ENCODE results near the gene LRRC56. TPM values are rescaled to one million over a fixed set of nuclear protein-coding genes. Genes with fewer than 3 reads are reported as not detected.

The LRRC56 gene
- total and polyA plus RNA-seq, 2 of the 13 experiments (the other 11 are each of a cell fraction or from before 2014, with no cell fraction given), result 0.11 to 0.29 TPM

DNA sequence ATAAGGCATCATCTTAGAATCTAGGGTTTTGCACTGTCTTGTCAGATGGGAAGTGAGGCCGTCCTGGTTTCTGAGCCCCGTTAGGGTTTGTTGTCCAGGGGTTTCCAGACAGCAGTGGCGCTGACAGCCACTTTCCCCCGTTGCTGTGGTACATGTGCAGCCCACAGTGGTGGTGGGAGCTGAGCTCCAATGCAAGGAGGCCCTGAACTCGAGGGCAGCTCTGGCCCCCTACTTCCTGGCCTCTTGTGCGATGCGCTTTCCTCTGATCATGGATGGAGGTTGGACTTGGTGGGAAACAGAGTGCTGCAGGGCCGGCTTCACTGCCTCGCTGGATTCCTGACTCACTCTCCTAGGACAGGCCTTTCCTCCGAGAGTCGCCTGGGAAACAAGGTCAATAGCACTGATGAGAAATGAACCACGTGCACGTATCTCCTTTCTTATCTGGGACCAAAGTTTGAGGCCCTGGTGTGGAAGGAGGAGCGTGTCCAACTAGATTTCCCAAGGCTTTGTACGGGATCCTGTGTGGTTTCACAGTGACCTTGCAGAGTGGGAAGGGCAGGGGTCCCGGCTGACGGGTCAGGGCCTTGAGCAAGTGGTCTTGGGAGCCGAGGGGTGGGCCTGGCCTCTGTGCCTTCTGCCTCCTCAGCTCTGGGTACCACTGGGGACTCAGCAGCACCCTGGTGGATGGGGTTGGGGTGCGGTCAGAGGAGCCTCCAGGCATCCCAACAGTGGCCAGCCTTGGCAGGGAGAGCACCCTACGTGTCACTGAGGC, 42.7 kb downstream of the LRRC56 start (continued):
- TF ChIP-seq, protein P1, sequence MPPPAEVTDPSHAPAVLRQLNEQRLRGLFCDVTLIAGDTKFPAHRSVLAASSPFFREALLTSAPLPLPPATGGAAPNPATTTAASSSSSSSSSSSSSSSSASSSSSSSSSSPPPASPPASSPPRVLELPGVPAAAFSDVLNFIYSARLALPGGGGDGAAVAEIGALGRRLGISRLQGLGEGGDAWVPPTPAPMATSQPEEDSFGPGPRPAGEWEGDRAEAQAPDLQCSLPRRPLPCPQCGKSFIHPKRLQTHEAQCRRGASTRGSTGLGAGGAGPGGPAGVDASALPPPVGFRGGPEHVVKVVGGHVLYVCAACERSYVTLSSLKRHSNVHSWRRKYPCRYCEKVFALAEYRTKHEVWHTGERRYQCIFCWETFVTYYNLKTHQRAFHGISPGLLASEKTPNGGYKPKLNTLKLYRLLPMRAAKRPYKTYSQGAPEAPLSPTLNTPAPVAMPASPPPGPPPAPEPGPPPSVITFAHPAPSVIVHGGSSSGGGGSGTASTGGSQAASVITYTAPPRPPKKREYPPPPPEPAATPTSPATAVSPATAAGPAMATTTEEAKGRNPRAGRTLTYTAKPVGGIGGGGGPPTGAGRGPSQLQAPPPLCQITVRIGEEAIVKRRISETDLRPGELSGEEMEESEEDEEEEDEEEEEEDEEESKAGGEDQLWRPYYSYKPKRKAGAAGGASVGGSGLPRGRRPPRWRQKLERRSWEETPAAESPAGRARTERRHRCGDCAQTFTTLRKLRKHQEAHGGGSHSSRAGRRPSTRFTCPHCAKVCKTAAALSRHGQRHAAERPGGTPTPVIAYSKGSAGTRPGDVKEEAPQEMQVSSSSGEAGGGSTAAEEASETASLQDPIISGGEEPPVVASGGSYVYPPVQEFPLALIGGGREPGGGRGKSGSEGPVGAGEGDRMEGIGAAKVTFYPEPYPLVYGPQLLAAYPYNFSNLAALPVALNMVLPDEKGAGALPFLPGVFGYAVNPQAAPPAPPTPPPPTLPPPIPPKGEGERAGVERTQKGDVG (CRISPR knock-in tag; IDR thresholded peaks at IDR 0.05; ENCODE audit: borderline replicate concordance), result peak; percentile 61; the same call in 1 of the 2 replicates
- TF ChIP-seq ZNF510 (CRISPR knock-in tag; IDR thresholded peaks at IDR 0.05; ENCODE audit: low read depth) (no peak), ZNF569 (CRISPR knock-in tag; IDR thresholded peaks at IDR 0.05; ENCODE audit: borderline replicate concordance) (no peak), BHLHE40 (IDR thresholded peaks at IDR 0.05; ENCODE audit: low read length) (peak; percentile 54; the same call in 1 of the 2 replicates), RFX5 (IDR thresholded peaks at IDR 0.05; ENCODE audit: low read depth, low read length) (no peak), ZBTB39 (CRISPR knock-in tag; IDR thresholded peaks at IDR 0.05) (0 out of 2 replicates have a peak, but pooled peaks have one; percentile 25), HMGXB4 (CRISPR knock-in tag; IDR thresholded peaks at IDR 0.05; ENCODE audit: borderline replicate concordance in 1 of 2, low read depth in 1 of 2) (no peak), CREM (IDR thresholded peaks at IDR 0.05) (peak; percentile 15; the same call in 1 of the 2 replicates), CREM (CRISPR knock-in tag; IDR thresholded peaks at IDR 0.05) (no peak), RFXAP (CRISPR knock-in tag; IDR thresholded peaks at IDR 0.05; ENCODE audit: borderline replicate concordance) (no peak)
- TF ChIP-seq, protein P2, sequence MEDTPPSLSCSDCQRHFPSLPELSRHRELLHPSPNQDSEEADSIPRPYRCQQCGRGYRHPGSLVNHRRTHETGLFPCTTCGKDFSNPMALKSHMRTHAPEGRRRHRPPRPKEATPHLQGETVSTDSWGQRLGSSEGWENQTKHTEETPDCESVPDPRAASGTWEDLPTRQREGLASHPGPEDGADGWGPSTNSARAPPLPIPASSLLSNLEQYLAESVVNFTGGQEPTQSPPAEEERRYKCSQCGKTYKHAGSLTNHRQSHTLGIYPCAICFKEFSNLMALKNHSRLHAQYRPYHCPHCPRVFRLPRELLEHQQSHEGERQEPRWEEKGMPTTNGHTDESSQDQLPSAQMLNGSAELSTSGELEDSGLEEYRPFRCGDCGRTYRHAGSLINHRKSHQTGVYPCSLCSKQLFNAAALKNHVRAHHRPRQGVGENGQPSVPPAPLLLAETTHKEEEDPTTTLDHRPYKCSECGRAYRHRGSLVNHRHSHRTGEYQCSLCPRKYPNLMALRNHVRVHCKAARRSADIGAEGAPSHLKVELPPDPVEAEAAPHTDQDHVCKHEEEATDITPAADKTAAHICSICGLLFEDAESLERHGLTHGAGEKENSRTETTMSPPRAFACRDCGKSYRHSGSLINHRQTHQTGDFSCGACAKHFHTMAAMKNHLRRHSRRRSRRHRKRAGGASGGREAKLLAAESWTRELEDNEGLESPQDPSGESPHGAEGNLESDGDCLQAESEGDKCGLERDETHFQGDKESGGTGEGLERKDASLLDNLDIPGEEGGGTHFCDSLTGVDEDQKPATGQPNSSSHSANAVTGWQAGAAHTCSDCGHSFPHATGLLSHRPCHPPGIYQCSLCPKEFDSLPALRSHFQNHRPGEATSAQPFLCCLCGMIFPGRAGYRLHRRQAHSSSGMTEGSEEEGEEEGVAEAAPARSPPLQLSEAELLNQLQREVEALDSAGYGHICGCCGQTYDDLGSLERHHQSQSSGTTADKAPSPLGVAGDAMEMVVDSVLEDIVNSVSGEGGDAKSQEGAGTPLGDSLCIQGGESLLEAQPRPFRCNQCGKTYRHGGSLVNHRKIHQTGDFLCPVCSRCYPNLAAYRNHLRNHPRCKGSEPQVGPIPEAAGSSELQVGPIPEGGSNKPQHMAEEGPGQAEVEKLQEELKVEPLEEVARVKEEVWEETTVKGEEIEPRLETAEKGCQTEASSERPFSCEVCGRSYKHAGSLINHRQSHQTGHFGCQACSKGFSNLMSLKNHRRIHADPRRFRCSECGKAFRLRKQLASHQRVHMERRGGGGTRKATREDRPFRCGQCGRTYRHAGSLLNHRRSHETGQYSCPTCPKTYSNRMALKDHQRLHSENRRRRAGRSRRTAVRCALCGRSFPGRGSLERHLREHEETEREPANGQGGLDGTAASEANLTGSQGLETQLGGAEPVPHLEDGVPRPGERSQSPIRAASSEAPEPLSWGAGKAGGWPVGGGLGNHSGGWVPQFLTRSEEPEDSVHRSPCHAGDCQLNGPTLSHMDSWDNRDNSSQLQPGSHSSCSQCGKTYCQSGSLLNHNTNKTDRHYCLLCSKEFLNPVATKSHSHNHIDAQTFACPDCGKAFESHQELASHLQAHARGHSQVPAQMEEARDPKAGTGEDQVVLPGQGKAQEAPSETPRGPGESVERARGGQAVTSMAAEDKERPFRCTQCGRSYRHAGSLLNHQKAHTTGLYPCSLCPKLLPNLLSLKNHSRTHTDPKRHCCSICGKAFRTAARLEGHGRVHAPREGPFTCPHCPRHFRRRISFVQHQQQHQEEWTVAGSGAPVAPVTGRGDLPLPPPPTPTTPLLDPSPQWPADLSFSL (CRISPR knock-in tag; IDR thresholded peaks at IDR 0.05), result no peak
- TF ChIP-seq, protein P3, sequence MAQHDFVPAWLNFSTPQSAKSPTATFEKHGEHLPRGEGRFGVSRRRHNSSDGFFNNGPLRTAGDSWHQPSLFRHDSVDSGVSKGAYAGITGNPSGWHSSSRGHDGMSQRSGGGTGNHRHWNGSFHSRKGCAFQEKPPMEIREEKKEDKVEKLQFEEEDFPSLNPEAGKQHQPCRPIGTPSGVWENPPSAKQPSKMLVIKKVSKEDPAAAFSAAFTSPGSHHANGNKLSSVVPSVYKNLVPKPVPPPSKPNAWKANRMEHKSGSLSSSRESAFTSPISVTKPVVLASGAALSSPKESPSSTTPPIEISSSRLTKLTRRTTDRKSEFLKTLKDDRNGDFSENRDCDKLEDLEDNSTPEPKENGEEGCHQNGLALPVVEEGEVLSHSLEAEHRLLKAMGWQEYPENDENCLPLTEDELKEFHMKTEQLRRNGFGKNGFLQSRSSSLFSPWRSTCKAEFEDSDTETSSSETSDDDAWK (CRISPR knock-in tag; IDR thresholded peaks at IDR 0.05), result no peak
